GM19455 (cell line): ENCODE data around the gene UQCRC1.
"Not testable (repeated sequence)": the region's sequence is repeated elsewhere in the genome, so short reads cannot be mapped to it uniquely, and the experiment has no call there.

Experiments
- ATAC-seq: cut with Tn5 transposase; IDR thresholded peaks from one replicate; pipeline ENCODE4 v1.9.1; 2021; ENCODE audit not compliant: unreplicated experiment

UQCRC1 gene

DNA sequence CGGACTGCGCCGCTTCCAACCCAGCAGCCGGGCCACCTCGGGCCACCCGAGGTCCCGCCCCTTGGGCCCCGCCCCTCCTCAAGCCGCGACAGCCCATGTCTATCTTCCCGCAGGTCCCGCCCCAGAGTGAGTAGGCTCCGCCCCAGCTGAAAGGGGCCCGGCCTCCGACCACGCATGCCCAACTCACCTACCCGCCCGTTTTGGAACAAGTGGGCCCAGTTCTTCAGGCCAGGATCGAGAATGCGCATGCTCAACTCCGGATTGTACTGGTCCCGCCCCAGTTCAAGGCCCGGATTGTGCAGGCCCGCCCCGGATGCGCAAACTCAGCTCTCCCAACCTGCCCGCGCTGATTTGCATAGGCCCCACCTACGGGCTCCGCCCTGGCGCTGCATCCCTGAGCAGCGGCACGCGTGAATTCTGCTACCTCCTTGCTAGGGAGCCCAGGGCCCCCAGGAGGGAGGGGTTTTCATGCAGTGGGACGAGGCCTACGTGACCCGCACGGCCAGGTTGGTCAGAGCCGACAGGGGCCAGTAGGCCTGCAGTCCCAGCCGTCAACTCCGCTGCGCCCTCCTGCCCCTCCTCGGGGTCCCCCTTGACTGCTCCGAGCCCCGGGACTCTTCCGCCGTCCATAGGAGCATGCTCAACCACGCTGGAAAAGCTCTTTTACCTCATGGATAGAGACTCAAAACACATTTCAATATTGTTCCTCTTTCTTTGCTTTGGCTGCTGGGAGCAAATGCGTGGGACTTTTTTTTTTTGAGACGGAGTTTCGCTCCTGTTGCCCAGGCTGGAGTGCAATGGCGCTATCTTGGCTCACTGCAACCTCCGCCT is 52.4 kb downstream of the UQCRC1 start, which contains the start of gene PFKFB4:
Gene PFKFB4 (minus strand): TSS at position 8 of the 831 bp plus-strand sequence. CDS start 26 bp downstream, outside the sequence.
- ATAC-seq, result peak; percentile 88

DNA sequence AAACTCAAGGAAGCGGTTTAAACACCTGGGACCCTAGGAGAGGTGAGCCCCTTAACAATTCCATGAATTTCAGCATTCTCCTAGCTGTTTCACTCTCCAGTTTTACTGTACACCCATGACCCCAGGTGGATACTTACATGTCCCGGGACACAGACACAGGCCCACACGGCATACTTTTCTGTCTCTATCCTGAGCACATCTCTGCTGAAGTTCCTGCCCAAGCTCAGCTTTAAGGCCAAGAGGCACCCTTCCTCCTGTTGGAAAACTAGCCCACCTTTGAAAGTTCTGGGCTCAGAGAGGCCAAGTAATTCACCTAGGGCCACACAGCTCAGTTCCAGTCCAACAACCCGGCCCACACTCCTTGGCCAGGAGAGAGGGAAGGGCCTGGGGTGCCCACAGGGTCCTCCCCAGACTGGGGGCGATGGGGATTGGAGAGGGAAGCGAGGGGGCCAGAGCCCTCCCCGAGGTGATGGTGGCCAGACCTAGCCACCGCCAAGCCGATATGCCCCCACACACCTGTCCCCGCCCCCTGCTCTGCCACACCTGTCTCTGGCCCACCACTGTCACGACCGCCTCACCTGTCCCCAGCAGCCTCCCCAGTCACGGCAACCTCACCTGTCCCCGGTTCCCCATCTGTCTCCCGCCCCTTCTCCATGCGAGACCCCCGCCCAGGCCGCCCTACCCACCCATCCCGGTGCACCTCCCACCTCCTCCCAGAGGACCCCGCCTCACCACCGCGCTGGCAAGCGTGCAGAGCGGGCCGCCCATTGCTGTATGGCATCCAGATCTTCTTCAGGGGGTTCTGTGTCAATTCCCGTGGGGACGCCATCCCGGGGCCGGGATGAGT is 53.3 kb downstream of the UQCRC1 start:
- ATAC-seq, result no peak

DNA sequence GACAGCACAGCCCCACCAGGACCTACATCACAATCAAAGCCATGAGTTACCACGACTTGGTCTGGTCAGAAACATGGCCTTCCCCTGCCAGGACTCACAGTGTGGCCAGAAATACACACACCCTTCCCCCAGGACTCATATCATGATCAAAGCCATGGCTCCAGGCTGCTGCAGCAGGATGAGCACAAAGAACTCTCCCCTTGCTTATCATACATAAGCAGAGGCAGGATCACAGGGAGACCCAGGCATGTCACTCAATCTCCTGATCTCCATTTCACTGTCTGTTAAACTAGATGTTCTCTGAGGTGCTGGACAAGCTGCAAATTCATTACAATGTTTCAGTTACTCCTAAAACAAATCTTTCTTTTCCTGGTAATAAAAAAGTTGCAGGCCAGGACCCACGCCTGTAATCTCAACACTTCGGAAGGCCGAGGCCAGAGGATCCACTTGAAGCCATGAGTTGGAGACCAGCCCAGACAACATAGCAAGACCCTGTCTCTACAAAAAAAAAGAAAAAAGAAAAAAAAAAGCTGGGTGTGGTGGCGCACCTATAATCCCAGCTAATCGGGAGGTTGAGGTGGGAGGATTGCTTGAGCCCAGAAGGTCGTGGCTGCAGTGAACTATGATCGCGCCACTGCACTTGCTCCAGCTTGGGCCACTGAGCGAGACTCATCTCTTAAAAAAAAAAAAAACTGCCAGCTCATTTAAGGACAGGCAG is 54.1 kb downstream of the UQCRC1 start:
- ATAC-seq, result no peak

DNA sequence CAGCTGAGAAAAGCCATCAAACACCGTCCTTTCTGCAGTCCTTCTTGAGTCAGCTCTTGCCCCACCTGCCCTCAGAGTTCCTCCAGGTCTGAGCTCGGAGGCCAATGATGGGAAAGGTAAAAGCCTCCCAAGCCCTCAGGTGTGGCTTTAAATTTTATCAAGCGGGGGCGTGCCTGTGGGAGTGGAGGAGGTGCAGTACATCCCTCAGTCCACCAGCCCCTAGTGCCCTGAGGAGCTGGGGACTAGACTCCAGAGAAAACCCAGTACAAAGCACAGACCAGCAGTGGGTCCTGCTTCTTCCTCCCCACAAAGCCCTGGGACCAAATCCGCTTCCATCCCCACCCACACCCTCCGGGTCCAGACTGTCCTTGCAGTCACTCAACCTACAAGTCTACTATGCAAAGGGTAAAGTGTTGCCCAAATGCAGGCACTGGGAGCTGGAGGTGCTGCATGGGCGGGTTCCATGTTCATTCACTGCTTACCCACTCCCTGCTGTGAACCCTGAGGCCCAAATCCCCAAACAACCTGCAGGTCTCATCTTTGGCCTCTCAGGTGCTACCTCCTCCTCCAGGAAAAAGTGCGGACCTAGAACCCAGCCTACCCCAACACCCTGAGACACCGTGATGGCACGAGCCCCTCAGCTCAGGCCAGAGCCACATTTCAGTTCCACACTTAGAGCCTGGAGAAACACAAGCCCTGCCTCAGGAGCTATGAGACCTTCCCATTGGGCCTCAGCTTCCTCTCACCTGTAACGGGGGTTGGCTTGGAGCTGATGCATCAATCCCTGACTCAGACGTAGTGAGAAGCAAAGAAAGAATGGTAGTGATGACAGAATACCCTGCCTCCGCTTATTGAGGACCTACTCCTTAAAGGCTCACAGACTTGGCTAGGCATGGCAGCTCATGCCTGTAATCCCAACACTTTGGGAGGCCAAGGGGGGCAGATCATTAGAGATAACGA is 55.3 kb downstream of the UQCRC1 start:
- no peak for ATAC-seq

DNA sequence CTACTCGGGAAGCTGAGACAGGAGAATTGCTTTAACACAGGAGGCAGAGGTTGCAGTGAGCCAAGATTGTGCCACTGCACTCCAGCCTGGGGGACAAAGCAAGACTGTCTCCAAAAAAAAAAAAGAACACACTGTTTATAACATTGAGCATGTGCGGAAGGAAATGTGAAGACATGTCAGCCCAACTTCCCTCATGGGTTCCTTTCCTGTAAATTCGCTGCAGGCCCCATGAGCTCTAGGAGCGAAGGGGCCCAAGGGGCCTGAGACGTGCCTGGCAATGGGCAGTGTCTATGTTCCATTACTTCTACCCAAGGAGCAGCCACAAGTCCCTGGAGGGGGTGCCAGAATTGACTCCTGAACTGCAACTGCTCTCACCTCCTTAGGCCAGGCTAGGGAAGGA is 56.1 kb downstream of the UQCRC1 start:
- ATAC-seq, result no peak

DNA sequence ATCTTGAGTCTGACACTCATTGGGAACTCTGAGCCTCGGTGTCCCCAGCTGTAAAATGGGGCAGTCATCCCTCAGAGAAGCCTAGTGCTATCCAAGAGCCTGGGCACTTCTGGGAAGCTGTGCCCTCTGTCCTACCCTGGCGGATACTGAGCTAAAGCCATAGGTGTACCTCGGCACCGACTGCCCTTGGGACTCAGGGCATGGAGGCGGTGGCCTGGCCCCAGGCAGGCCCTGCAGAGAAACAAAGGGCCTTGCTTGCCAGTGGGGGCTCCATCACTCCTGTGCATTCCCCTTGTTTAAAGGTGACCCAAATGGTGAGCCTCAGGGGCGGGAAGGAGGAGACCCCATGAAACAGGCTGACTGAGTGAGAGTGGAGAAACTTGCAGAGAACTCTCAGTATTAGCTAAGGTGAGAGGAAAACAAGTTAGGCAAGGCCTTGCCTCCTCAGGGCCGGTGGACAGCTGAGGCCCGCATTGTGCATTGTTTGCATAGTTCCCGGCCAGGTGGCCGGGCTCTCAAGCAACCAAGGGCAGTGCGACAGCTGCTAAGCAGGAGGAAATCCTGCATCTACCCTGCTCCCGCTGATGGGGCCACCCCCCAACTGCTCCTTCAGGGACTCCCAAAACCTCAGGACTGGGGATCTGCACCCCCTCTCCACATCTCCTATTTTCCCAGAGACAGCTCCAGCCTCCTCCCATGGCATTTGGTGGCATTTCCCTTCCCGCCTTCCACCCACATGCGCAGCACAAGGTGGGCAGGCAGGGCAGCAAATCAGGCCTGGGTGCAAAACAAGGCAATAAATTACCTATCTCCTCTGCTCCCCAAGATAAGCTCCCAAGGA is 57.1 kb downstream of the UQCRC1 start:
- ATAC-seq, result no peak

DNA sequence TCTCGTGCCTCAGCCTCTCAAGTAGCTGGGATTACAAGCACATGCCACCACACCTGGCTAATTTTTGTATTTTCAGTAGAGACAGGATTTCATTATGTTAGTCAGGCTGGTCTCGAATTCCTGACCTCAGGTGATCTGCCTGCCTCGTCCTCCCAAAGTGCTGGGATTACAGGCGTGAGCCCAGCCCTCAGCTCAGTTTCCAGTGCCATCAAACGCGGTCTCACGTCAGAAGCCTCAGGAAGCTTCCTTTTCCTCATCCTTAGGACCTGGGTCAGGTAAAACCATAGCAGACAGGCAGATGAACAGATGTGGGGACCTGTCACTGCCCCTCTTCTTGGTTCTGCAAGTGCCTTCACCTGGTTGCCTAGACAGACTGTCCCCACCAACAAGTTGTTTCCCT is 57.8 kb downstream of the UQCRC1 start:
- ATAC-seq, result not testable (repeated sequence)
